H1 (cell line): ENCODE measurements around the gene STRIP2. TPM values are rescaled to one million over a fixed set of nuclear protein-coding genes. Genes with fewer than 3 reads are reported as not detected.

Source experiments
- EGR1 ChIP-seq: IDR thresholded peaks from 2 replicates; pipeline ENCODE4 v1.6.1; 2011; ENCODE audit warnings: low read depth, low read length, borderline replicate concordance
- EZH2 ChIP-seq: fragments of 200-600 bp; sonication (generic); IDR thresholded peaks from 2 replicates; pipeline ENCODE4 v1.7.1; 2012; ENCODE audit warnings: low read depth, mild to moderate bottlenecking, moderate library complexity, low read length, inconsistent platforms; ENCODE audit not compliant: severe bottlenecking
- KDM1A ChIP-seq: fragments of 200-600, 300-600 bp; sonication (generic); IDR thresholded peaks from 2 replicates; pipeline ENCODE4 v1.7.1; 2016; ENCODE audit warnings: mild to moderate bottlenecking, low read length, borderline replicate concordance
- POLR2AphosphoS5 ChIP-seq: IDR thresholded peaks from 2 replicates; pipeline ENCODE4 v1.6.1; 2011; ENCODE audit warnings: low read depth, low read length
- RFX5 ChIP-seq: IDR thresholded peaks from 2 replicates; pipeline ENCODE4 v1.6.1; 2011; ENCODE audit warnings: low read depth, low read length, improper control_type of control experiment, borderline replicate concordance
- RNF2 ChIP-seq: fragments of 200-900, 300-1000 bp; sonication (generic); IDR thresholded peaks from 2 replicates; pipeline ENCODE4 v1.7.1; 2016; ENCODE audit warnings: borderline replicate concordance, low read depth, mild to moderate bottlenecking, antibody characterized with exemption, low read length; ENCODE audit not compliant: poor library complexity, severe bottlenecking; ENCODE audit errors: missing control alignments
- YY1 ChIP-seq: IDR thresholded peaks from 2 replicates; pipeline ENCODE4 v1.6.1; 2011; ENCODE audit warnings: low read depth, mild to moderate bottlenecking, low read length
- polyA plus RNA-seq, 7 experiments: library from polyadenylated mRNA; depleted of rRNA in 3 of 7; stranded (reverse) in 5 of 7; unstranded in 2 of 7; fragments of >200 nt in 5 of 7; fragments of 200-250 nt in 2 of 7; gene quantifications; 1 replicate in 5 of 7; 2 replicates in 1 of 7; 4 replicates in 1 of 7; pipeline versions ENCODE4 v1.2.1 to v1.2.3, GENCODE V29; 2011 to 2013; ENCODE audit warnings: missing spikeins in 2 of 7, mixed read lengths in 2 of 7
- total RNA-seq: library from RNA; stranded (reverse); fragmentation: NEBNext Ultra II Directional; extraction: Animal tissue kit (Norgen Biotek cat#: 25700); gene quantifications from 2 replicates; pipeline ENCODE4 v1.2.1, GENCODE V29; 2021

STRIP2 gene
- total and polyA plus RNA-seq, 2 of the 8 experiments (the other 6 are each of a cell fraction or from before 2014, with no cell fraction given): 5.3 to 8.2 TPM

DNA sequence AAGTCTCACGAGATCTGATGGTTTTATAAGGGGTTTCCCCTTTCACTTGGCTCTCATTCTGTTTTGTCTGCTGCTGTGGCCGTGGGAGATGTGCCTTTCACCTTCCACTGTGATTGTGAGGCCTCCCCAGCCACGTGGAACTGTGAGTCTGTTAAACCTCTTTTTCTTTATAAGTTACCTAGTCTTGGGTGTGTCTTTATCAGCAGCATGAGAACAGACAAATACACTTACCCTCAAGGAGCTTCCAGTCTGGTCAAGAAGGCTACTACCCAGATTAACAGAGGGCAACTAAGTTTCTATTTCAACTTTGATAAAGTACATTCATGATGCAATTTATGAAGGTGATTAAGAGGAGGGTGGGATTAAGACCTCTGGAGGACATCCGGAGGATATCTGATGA lies 81.1 kb downstream of the STRIP2 start (continued):
- TF ChIP-seq EGR1 (no peak), EZH2 (no peak), YY1 (no peak), POLR2AphosphoS5 (no peak), KDM1A (no peak), RFX5 (no peak), RNF2 (no peak)
- TF ChIP-seq, all 59 proteins: peak for 0
